ENCODE results near the gene MYH14. TPM values are rescaled to one million over a fixed set of nuclear protein-coding genes. Genes with fewer than 3 reads are reported as not detected.

MYH14 gene
- total and polyA plus RNA-seq, 2 experiments from 2014 or later, result 1.8 to 3.0 TPM

GRCh38 chr19:50214699-50215543 is 11.5 kb downstream of the MYH14 start:
- Histone ChIP-seq H3K4me3 (no peak overlapping the region), H3K36me3 (no peaks in the 10 kb centered on the region), H3K9me3 (ENCODE audit: low read depth) (no peaks in the 10 kb centered on the region), H3K4me1 (ENCODE audit: low read depth) (no peaks in the 10 kb centered on the region), H3K27me3 (no peaks in the 10 kb centered on the region), H3K27ac (no peak overlapping the region)
- no peak for DNase-seq (ENCODE audit: low read depth in 1 of 2, low spot score in 1 of 2)
- TF ChIP-seq, protein P1, sequence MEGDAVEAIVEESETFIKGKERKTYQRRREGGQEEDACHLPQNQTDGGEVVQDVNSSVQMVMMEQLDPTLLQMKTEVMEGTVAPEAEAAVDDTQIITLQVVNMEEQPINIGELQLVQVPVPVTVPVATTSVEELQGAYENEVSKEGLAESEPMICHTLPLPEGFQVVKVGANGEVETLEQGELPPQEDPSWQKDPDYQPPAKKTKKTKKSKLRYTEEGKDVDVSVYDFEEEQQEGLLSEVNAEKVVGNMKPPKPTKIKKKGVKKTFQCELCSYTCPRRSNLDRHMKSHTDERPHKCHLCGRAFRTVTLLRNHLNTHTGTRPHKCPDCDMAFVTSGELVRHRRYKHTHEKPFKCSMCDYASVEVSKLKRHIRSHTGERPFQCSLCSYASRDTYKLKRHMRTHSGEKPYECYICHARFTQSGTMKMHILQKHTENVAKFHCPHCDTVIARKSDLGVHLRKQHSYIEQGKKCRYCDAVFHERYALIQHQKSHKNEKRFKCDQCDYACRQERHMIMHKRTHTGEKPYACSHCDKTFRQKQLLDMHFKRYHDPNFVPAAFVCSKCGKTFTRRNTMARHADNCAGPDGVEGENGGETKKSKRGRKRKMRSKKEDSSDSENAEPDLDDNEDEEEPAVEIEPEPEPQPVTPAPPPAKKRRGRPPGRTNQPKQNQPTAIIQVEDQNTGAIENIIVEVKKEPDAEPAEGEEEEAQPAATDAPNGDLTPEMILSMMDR (IDR thresholded peaks at IDR 0.05; ENCODE audit: low read depth, low read length), result no peak

GRCh38 chr19:50215820-50216219 is 12.4 kb downstream of the MYH14 start:
- Histone ChIP-seq H3K36me3 (no peaks in the 10 kb centered on the region), H3K9me3 (ENCODE audit: low read depth) (no peaks in the 10 kb centered on the region), H3K4me1 (ENCODE audit: low read depth) (no peaks in the 10 kb centered on the region), H3K27me3 (no peaks in the 10 kb centered on the region), H3K27ac (no peak overlapping the region), H3K4me3 (no peak overlapping the region)
- no peak for DNase-seq (ENCODE audit: low read depth in 1 of 2, low spot score in 1 of 2)
- TF ChIP-seq, protein P1 (IDR thresholded peaks at IDR 0.05; ENCODE audit: low read depth, low read length), result no peak

- H3K4me3 ChIP-seq, result no peak overlapping the region
- no peak for DNase-seq (ENCODE audit: low read depth in 1 of 2, low spot score in 1 of 2)
- no peaks in the 10 kb centered on the region for H3K4me1 ChIP-seq (ENCODE audit: low read depth)
- H3K9me3 ChIP-seq (ENCODE audit: low read depth), result no peaks in the 10 kb centered on the region
- H3K36me3 ChIP-seq, result no peaks in the 10 kb centered on the region
- TF ChIP-seq, protein P1 (IDR thresholded peaks at IDR 0.05; ENCODE audit: low read depth, low read length), result no peak
- no peaks in the 10 kb centered on the region for H3K27me3 ChIP-seq
- H3K27ac ChIP-seq, result no peak overlapping the region
Observed at GRCh38 chr19:50221087-50221486, 17.7 kb downstream of the MYH14 start.

- TF ChIP-seq, protein P1 (IDR thresholded peaks at IDR 0.05; ENCODE audit: low read depth, low read length), result no peak
- Histone ChIP-seq H3K4me1 (ENCODE audit: low read depth) (no peaks in the 10 kb centered on the region), H3K27me3 (no peaks in the 10 kb centered on the region), H3K36me3 (no peaks in the 10 kb centered on the region), H3K4me3 (no peak overlapping the region), H3K9me3 (ENCODE audit: low read depth) (no peaks in the 10 kb centered on the region), H3K27ac (no peak overlapping the region)
- DNase-seq (ENCODE audit: low read depth in 1 of 2, low spot score in 1 of 2), result no peak
Observed at GRCh38 chr19:50222691-50223438, 19.4 kb downstream of the MYH14 start.

- Histone ChIP-seq H3K9me3 (ENCODE audit: low read depth) (no peaks in the 10 kb centered on the region), H3K27ac (no peak overlapping the region), H3K4me3 (no peak overlapping the region), H3K27me3 (no peaks in the 10 kb centered on the region), H3K36me3 (no peaks in the 10 kb centered on the region), H3K4me1 (ENCODE audit: low read depth) (no peaks in the 10 kb centered on the region)
- TF ChIP-seq, protein P1 (IDR thresholded peaks at IDR 0.05; ENCODE audit: low read depth, low read length), result no peak
- no peak for DNase-seq (ENCODE audit: low read depth in 1 of 2, low spot score in 1 of 2)
Observed at GRCh38 chr19:50223439-50223716, 20.0 kb downstream of the MYH14 start.

Measured in cardiac muscle cell (in vitro differentiated cells and primary cell).